ENCODE data around the gene XYLT1. TPM values are rescaled to one million over a fixed set of nuclear protein-coding genes. Genes with fewer than 3 reads are reported as not detected.

Gene XYLT1
- total RNA-seq, 1 experiment from 2014 or later = 7.3 TPM

- Histone ChIP-seq H3K27me3 (no peaks in the 10 kb centered on the region), H3K36me3 (peaks cover 13% of the 10 kb centered on the region), H3K9me3 (no peaks in the 10 kb centered on the region), H3K4me3 (no peak overlapping the region)
- no peak for DNase-seq
These were observed 17.8 kb downstream of the XYLT1 start for GRCh38 chr16:17452922-17453321.

GRCh38 chr16:17451843-17452242 lies 18.9 kb downstream of the XYLT1 start:
- Histone ChIP-seq H3K36me3 (peaks cover 7% of the 10 kb centered on the region), H3K4me3 (no peak overlapping the region), H3K27me3 (no peaks in the 10 kb centered on the region), H3K9me3 (no peaks in the 10 kb centered on the region)
- no peak for DNase-seq

- no peak overlapping the region for H3K4me3 ChIP-seq
- no peaks in the 10 kb centered on the region for H3K9me3 ChIP-seq
- H3K36me3 ChIP-seq = peaks cover 9% of the 10 kb centered on the region
- H3K27me3 ChIP-seq = no peaks in the 10 kb centered on the region
- DNase-seq = no peak
These were observed 20.5 kb downstream of the XYLT1 start for GRCh38 chr16:17450291-17450690.

DNA sequence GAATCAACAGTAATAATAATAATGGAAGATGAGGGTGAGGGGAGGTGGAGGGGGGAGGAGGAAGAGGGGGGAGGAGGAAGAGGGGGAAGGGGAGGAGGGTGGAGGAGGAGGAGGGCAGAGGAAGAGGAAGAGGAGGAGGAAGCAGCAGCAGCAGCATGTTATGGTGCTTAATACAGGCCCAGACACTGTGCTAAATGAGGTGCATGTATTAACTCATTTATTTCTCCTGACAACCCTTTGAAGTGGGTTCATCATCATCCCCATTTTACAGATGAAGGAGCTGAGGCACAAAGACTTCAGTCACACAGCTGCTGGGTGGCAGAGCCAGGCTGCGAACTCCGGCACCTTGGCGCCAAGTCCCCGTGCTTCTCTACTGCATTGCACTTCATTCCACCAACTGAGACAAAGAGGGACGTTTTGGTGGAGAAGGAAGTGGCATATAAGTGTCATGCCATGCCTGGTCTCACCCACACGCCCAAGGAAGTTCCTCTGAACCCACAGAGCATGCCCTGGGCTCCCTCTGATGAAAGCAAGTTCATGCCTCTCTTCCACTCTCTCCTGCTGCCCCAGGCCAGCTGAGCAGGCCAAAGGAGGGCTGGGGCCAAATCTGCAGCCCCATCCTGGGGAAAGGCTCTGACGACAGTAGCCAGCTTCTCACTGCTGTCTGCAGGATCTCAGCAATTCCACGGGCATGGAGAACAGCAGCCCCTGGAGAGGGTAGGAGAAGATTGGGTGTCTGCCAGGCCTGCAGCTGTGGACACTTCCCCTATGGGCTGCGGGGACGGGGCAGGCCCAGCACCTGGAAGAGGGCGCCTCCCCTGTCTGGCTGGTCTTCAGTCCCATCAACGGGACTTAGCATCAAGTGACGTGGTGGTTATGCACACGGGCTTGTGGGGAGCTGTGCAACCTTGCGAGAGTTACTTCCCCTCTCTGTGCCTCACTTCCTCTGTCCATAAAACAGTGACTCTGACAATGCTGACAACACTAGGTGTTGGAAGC lies 21.8 kb downstream of the XYLT1 start:
- H3K27me3 ChIP-seq = no peaks in the 10 kb centered on the region
- DNase-seq = no peak
- H3K36me3 ChIP-seq = peaks cover 12% of the 10 kb centered on the region
- no peak overlapping the region for H3K4me3 ChIP-seq
- no peaks in the 10 kb centered on the region for H3K9me3 ChIP-seq

DNA sequence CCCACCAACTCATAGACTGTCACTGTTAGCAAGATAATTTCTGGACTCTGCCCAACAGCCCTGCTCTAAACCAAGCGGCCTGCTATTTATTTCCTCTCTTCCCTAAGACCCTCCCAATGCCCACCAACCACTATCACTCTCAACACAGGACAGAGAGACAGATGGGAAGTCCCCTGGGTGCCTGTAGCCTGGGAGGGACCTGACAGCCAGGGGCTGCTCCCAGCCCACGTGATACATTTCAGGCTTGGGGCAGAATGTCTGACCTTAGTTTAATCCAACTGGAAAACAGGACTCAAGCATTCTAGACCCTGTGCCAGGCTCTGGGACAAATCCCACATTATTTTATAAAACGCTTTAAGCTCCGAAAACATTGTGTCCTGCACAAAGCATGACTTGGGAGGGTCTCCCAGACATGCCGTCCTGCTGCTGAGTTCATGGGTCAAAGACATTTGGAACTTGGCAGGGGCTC lies 23.6 kb downstream of the XYLT1 start:
- DNase-seq = no peak
- no peak overlapping the region for H3K4me3 ChIP-seq
- H3K36me3 ChIP-seq = peaks cover 8% of the 10 kb centered on the region

DNA sequence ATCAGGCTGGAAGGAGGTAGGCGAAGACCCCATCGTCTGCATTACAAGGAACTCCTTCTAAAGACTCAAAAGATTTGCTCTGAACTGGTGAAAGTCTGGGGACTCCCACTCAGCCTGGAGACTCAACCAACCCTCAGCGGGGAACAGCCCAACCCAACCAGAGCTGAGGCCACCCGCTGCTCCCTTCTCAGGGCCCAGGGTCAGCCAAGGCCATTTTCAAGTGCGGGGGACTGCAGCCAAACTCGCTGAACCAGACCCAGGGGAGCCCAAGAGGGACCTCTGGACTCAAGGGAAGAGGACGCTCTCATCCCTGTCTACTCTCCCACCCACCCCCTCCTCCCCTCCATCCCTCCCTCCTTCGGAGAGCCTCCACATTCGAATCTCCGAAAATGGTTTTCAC lies 24.1 kb downstream of the XYLT1 start:
- no peak for DNase-seq
- H3K4me3 ChIP-seq = no peak overlapping the region
- H3K27me3 ChIP-seq = no peaks in the 10 kb centered on the region
- H3K36me3 ChIP-seq = peaks cover 8% of the 10 kb centered on the region
- H3K9me3 ChIP-seq = no peaks in the 10 kb centered on the region

More for the DNA sequence above, 23.6 kb downstream of the XYLT1 start:
- Histone ChIP-seq H3K27me3 (no peaks in the 10 kb centered on the region), H3K9me3 (no peaks in the 10 kb centered on the region)

DNA sequence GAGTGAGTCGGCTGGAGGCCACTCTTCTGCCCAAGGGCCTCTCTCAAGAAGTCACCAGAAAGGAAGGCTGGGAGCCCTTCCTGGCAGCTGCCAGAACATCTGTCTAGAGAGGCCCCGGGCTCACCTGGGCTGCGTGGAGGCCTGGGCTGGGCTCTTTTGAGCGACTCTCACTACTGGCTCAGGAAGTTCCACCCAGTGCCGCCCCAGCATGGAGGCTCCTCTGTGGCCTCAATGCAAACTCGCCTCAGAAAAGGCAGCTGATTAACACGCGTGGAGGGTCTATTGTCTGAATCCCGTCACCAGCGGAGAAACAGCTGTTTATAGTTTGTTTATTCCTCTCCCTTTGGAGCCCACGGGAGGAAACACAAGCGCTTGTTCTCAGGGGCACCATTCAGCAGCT lies 25.3 kb downstream of the XYLT1 start:
- Histone ChIP-seq H3K4me3 (no peak overlapping the region), H3K36me3 (peaks cover 5% of the 10 kb centered on the region), H3K27me3 (no peaks in the 10 kb centered on the region), H3K9me3 (no peaks in the 10 kb centered on the region)
- no peak for DNase-seq

- no peak overlapping the region for H3K4me3 ChIP-seq
- H3K36me3 ChIP-seq = peaks cover 5% of the 10 kb centered on the region; the same call in 1 of the 2 replicates
- no peak for DNase-seq
- H3K9me3 ChIP-seq = no peaks in the 10 kb centered on the region
- H3K27me3 ChIP-seq = no peaks in the 10 kb centered on the region
These were observed 26.1 kb downstream of the XYLT1 start for GRCh38 chr16:17444658-17445057.

DNA sequence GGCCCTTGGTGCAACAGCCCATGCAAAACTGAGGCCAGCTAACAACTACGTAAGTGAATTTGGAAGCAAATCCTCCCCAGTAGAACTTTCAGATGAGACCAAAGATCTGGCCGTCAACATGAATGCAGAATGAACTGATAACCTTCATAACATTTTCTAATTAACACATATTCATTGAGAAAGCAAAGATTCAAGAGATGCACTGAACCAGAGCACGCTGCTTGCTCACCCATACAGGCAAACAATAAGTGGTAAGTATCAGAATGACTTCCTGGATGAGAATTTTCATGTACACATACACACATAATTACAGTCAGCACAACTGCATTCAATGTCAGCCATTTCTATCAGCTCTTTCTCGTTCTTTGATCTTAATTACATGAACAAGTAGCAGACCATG lies 30.6 kb downstream of the XYLT1 start:
- peaks cover 2% of the 10 kb centered on the region for H3K36me3 ChIP-seq
- no peak for DNase-seq
- H3K27me3 ChIP-seq = no peaks in the 10 kb centered on the region
- H3K4me3 ChIP-seq = no peak overlapping the region
- no peaks in the 10 kb centered on the region; the same call in 1 of the 2 replicates for H3K9me3 ChIP-seq

GRCh38 chr16:17439580-17439979 lies 31.2 kb downstream of the XYLT1 start:
- no peak for DNase-seq
- H3K36me3 ChIP-seq = no peaks in the 10 kb centered on the region; the same call in none of the 2 replicates
- H3K9me3 ChIP-seq = no peaks in the 10 kb centered on the region; the same call in 1 of the 2 replicates
- H3K4me3 ChIP-seq = no peak overlapping the region
- H3K27me3 ChIP-seq = no peaks in the 10 kb centered on the region

DNA sequence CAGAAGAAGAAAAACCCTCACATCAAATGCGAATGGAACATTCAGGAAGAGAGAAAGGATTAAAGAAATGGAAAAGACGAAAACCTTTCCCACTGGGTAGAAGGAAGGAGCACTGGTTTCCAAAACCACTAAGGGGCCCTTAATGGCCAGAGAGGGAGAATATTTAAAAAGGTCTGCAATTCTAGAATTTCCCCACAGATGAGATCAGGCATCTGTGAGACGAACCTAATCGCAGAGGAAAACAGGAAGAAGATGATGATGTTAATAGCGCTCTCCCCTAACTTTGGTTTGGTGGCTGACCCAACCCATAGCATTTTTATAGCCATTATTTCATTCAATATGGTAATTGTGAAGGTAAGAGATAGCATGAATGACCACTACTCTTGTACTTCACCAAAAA lies 32.8 kb downstream of the XYLT1 start:
- Histone ChIP-seq H3K27me3 (no peaks in the 10 kb centered on the region), H3K36me3 (peaks cover 3% of the 10 kb centered on the region), H3K4me3 (no peak overlapping the region), H3K9me3 (no peaks in the 10 kb centered on the region; the same call in 1 of the 2 replicates)
- DNase-seq = no peak

GRCh38 chr16:17437127-17437720 lies 33.5 kb downstream of the XYLT1 start:
- DNase-seq = no peak
- Histone ChIP-seq H3K4me3 (no peak overlapping the region), H3K9me3 (no peaks in the 10 kb centered on the region; the same call in 1 of the 2 replicates), H3K36me3 (peaks cover 3% of the 10 kb centered on the region), H3K27me3 (no peaks in the 10 kb centered on the region)

DNA sequence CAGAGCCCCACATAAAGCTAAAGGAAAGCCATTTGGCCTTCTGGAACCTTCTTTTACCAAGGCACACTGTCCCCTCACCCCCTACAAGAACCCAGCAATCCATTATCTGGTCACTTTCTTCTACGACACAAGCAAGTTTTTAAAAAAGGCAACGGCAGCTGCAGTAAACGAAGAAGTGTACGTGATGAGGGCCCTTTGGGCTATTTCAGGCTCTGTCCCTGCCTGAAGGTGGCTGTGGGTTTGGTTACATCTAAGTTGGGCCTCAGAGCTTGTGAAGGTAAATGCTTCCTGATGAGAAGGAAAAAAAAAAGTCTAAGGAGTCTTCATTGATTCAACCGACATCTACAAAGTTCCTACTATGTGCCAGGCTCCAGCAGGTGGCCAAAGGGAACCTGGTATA lies 35.4 kb downstream of the XYLT1 start:
- no peaks in the 10 kb centered on the region for H3K27me3 ChIP-seq
- H3K9me3 ChIP-seq = no peaks in the 10 kb centered on the region; the same call in 1 of the 2 replicates
- no peak for DNase-seq
- H3K36me3 ChIP-seq = peaks cover 3% of the 10 kb centered on the region
- no peak overlapping the region for H3K4me3 ChIP-seq

- Histone ChIP-seq H3K4me3 (no peak overlapping the region), H3K27me3 (no peaks in the 10 kb centered on the region), H3K36me3 (peaks cover 3% of the 10 kb centered on the region), H3K9me3 (no peaks in the 10 kb centered on the region; the same call in 1 of the 2 replicates)
- DNase-seq = no peak
These were observed 36.9 kb downstream of the XYLT1 start for GRCh38 chr16:17433577-17434451.

- Histone ChIP-seq H3K36me3 (peaks cover 3% of the 10 kb centered on the region), H3K27me3 (no peaks in the 10 kb centered on the region), H3K9me3 (no peaks in the 10 kb centered on the region; the same call in 1 of the 2 replicates), H3K4me3 (no peak overlapping the region)
- DNase-seq = no peak
These were observed 37.7 kb downstream of the XYLT1 start for GRCh38 chr16:17432901-17433576.

All from MG63 (cell line).